HG03460 (cell line): ENCODE measurements around the gene HTRA3.
"Not testable (repeated sequence)": the region's sequence is repeated elsewhere in the genome, so short reads cannot be mapped to it uniquely, and the experiment has no call there.

ENCODE experiments used
- ATAC-seq: cut with Tn5 transposase; IDR thresholded peaks from one replicate; pipeline ENCODE4 v1.9.1; 2021; ENCODE audit not compliant: unreplicated experiment

HTRA3 gene

GRCh38 chr4:8338351-8338961 lies 68.9 kb downstream of the HTRA3 start:
- no peak for ATAC-seq

GRCh38 chr4:8340781-8341241 lies 71.3 kb downstream of the HTRA3 start:
- ATAC-seq, result no peak

- ATAC-seq, result not testable (repeated sequence)
Measured at GRCh38 chr4:8341281-8341680, 71.7 kb downstream of the HTRA3 start.

GRCh38 chr4:8341691-8342090 lies 72.1 kb downstream of the HTRA3 start:
- no peak for ATAC-seq

GRCh38 chr4:8342651-8343261 lies 73.2 kb downstream of the HTRA3 start:
- ATAC-seq, result no peak

GRCh38 chr4:8343262-8343966 lies 73.9 kb downstream of the HTRA3 start:
- ATAC-seq, result no peak

- no peak for ATAC-seq
Measured at GRCh38 chr4:8343967-8344331, 74.4 kb downstream of the HTRA3 start.

- no peak for ATAC-seq
Measured at GRCh38 chr4:8344377-8344776, 74.8 kb downstream of the HTRA3 start.

- ATAC-seq, result no peak
Measured at GRCh38 chr4:8345053-8345945, 75.7 kb downstream of the HTRA3 start.

- no peak for ATAC-seq
Measured at GRCh38 chr4:8345946-8346814, 76.6 kb downstream of the HTRA3 start.

GRCh38 chr4:8346838-8347605 lies 77.5 kb downstream of the HTRA3 start:
- no peak for ATAC-seq

- ATAC-seq, result no peak
Measured at GRCh38 chr4:8347660-8348059, 78.1 kb downstream of the HTRA3 start.

- ATAC-seq, result no peak
Measured at GRCh38 chr4:8348071-8348470, 78.5 kb downstream of the HTRA3 start.

GRCh38 chr4:8349236-8349635 lies 79.7 kb downstream of the HTRA3 start:
- not testable (repeated sequence) for ATAC-seq

GRCh38 chr4:8349664-8350236 lies 80.2 kb downstream of the HTRA3 start:
- no peak for ATAC-seq

- ATAC-seq, result no peak
Measured at GRCh38 chr4:8350352-8350751, 80.8 kb downstream of the HTRA3 start.

GRCh38 chr4:8350841-8351461 lies 81.4 kb downstream of the HTRA3 start:
- no peak for ATAC-seq

- no peak for ATAC-seq
Measured at GRCh38 chr4:8351931-8352367, 82.4 kb downstream of the HTRA3 start.
